HG03175 (cell line): ENCODE results near the gene RALGPS1.

Experiments used
- ATAC-seq: cut with Tn5 transposase; IDR thresholded peaks from one replicate; pipeline ENCODE4 v1.9.1; 2021; ENCODE audit warnings: mild to moderate bottlenecking, moderate library complexity; ENCODE audit not compliant: unreplicated experiment

The RALGPS1 gene

GRCh38 chr9:127214421-127215267, 300.1 kb downstream of the RALGPS1 start:
- no peak for ATAC-seq

- ATAC-seq = no peak
These were observed 301.0 kb downstream of the RALGPS1 start for GRCh38 chr9:127215268-127216209.

- no peak for ATAC-seq
These were observed 301.8 kb downstream of the RALGPS1 start for GRCh38 chr9:127216210-127216887.

GRCh38 chr9:127216888-127217217, 302.3 kb downstream of the RALGPS1 start:
- ATAC-seq = no peak

- ATAC-seq = no peak
These were observed 304.2 kb downstream of the RALGPS1 start for GRCh38 chr9:127218818-127219217.

- ATAC-seq = no peak
These were observed 304.9 kb downstream of the RALGPS1 start for GRCh38 chr9:127219520-127219919.

- no peak for ATAC-seq
These were observed 307.1 kb downstream of the RALGPS1 start for GRCh38 chr9:127221695-127222094.

- no peak for ATAC-seq
These were observed 308.0 kb downstream of the RALGPS1 start for GRCh38 chr9:127222388-127223095.

GRCh38 chr9:127223266-127223665, 308.7 kb downstream of the RALGPS1 start:
- ATAC-seq = no peak

GRCh38 chr9:127223810-127224177, 309.2 kb downstream of the RALGPS1 start:
- ATAC-seq = no peak

- peak; percentile 58 for ATAC-seq
These were observed 309.7 kb downstream of the RALGPS1 start for GRCh38 chr9:127224178-127224882.

GRCh38 chr9:127224883-127225739, 310.5 kb downstream of the RALGPS1 start:
- ATAC-seq = peak; percentile 43

GRCh38 chr9:127225801-127226625, 311.4 kb downstream of the RALGPS1 start:
- ATAC-seq = no peak

GRCh38 chr9:127229691-127230417, 315.3 kb downstream of the RALGPS1 start:
- ATAC-seq = no peak

- ATAC-seq = no peak
These were observed 317.1 kb downstream of the RALGPS1 start for GRCh38 chr9:127231666-127232065.

GRCh38 chr9:127232833-127233549, 318.4 kb downstream of the RALGPS1 start:
- no peak for ATAC-seq

- no peak for ATAC-seq
These were observed 319.0 kb downstream of the RALGPS1 start for GRCh38 chr9:127233550-127233949.
